HL-60 (cell line): Measurements from ENCODE around the gene BCAP29.

Experiments
- DNase-seq, 2 experiments: peaks; one replicate each; pipeline ENCODE4 v3.0.0-alpha.2; 2010 to 2020; ENCODE audit warnings: low read depth in 1 of 2, low spot score in 1 of 2
- H3K27ac ChIP-seq: fragments of 250-450 bp; sonication (Bioruptor Pico); replicated peaks from 2 replicates; pipeline ENCODE4 v1.5.1; 2020; ENCODE audit warnings: mild to moderate bottlenecking, moderate library complexity
- H3K27me3 ChIP-seq: fragments of 250-450 bp; sonication (Bioruptor Pico); 2 replicates; pipeline ENCODE4 v1.5.1; 2021; ENCODE audit warnings: mild to moderate bottlenecking, moderate library complexity; ENCODE audit not compliant: insufficient read depth, poor library complexity, severe bottlenecking
- H3K4me3 ChIP-seq: replicated peaks from 2 replicates; pipeline ENCODE4 v1.5.1; 2011; ENCODE audit warnings: mild to moderate bottlenecking, control low read depth, low read length; ENCODE audit not compliant: insufficient read depth
- GABPA ChIP-seq: IDR thresholded peaks from 2 replicates; pipeline ENCODE4 v1.6.1; 2012; ENCODE audit warnings: low read depth
- POLR2AphosphoS5 ChIP-seq: IDR thresholded peaks from 2 replicates; pipeline ENCODE4 v1.6.1; 2012; ENCODE audit warnings: low read depth
- SPI1 ChIP-seq: IDR thresholded peaks from 2 replicates; pipeline ENCODE4 v1.6.1; 2012; ENCODE audit warnings: low read depth, mild to moderate bottlenecking, borderline replicate concordance
- TF ChIP-seq, protein P1 (sequence below): IDR thresholded peaks from 2 replicates; pipeline ENCODE4 v1.6.1; 2012; ENCODE audit warnings: low read depth; ENCODE audit not compliant: insufficient replicate concordance
- TF ChIP-seq, protein P2 (sequence below): IDR thresholded peaks from one replicate; pipeline ENCODE4 v1.5.1; 2011; ENCODE audit warnings: low read length, control low read depth, inconsistent platforms; ENCODE audit not compliant: insufficient read depth

BCAP29 gene

DNA sequence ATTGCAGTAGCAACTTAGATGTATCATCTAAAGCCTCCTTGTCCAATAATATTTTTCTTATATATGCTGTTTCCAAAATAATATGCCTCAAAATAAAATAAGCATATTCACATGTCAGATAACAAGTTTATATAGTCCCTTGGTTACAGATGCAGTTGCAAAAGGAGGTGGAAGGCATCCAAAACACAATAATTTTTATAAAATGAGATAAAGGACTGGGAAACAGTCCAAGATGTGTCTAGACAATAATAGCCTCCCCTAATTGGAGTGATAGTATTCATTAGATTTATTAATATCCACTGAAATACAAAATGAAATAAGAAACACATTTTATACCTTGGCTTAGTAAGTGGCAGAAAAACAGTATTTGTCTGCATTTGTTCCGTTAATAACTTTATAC lies 30.3 kb downstream of the BCAP29 start:
- Histone ChIP-seq H3K27me3 (no peaks in the 10 kb centered on the region), H3K4me3 (no peak overlapping the region), H3K27ac (no peak overlapping the region)
- no peak for TF ChIP-seq SPI1
- TF ChIP-seq, protein P1, sequence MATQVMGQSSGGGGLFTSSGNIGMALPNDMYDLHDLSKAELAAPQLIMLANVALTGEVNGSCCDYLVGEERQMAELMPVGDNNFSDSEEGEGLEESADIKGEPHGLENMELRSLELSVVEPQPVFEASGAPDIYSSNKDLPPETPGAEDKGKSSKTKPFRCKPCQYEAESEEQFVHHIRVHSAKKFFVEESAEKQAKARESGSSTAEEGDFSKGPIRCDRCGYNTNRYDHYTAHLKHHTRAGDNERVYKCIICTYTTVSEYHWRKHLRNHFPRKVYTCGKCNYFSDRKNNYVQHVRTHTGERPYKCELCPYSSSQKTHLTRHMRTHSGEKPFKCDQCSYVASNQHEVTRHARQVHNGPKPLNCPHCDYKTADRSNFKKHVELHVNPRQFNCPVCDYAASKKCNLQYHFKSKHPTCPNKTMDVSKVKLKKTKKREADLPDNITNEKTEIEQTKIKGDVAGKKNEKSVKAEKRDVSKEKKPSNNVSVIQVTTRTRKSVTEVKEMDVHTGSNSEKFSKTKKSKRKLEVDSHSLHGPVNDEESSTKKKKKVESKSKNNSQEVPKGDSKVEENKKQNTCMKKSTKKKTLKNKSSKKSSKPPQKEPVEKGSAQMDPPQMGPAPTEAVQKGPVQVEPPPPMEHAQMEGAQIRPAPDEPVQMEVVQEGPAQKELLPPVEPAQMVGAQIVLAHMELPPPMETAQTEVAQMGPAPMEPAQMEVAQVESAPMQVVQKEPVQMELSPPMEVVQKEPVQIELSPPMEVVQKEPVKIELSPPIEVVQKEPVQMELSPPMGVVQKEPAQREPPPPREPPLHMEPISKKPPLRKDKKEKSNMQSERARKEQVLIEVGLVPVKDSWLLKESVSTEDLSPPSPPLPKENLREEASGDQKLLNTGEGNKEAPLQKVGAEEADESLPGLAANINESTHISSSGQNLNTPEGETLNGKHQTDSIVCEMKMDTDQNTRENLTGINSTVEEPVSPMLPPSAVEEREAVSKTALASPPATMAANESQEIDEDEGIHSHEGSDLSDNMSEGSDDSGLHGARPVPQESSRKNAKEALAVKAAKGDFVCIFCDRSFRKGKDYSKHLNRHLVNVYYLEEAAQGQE = no peak
- TF ChIP-seq POLR2AphosphoS5 = no peak
- TF ChIP-seq, protein P2, sequence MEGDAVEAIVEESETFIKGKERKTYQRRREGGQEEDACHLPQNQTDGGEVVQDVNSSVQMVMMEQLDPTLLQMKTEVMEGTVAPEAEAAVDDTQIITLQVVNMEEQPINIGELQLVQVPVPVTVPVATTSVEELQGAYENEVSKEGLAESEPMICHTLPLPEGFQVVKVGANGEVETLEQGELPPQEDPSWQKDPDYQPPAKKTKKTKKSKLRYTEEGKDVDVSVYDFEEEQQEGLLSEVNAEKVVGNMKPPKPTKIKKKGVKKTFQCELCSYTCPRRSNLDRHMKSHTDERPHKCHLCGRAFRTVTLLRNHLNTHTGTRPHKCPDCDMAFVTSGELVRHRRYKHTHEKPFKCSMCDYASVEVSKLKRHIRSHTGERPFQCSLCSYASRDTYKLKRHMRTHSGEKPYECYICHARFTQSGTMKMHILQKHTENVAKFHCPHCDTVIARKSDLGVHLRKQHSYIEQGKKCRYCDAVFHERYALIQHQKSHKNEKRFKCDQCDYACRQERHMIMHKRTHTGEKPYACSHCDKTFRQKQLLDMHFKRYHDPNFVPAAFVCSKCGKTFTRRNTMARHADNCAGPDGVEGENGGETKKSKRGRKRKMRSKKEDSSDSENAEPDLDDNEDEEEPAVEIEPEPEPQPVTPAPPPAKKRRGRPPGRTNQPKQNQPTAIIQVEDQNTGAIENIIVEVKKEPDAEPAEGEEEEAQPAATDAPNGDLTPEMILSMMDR = no peak
- TF ChIP-seq GABPA = no peak
- no peak for DNase-seq

DNA sequence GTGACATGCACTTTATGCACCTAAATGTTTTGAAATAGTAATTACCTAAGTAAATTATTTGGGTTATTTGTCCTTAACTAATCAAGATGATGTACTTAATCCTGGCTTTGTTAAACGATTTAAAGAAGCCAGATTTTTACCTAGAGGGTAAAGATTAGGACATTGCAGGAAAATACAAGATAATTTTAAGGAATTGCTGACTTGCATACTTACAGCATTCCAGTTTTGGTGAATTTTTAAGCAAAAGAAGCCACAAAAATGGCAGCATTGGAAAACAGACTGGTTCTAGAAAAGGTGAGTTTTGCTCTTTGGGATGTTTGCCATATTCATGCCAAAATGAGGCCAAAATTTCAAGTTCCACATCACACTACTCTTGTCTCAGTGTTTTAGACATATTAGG lies 33.4 kb downstream of the BCAP29 start:
- TF ChIP-seq POLR2AphosphoS5 = no peak
- TF ChIP-seq, protein P2 = no peak
- no peaks in the 10 kb centered on the region for H3K27me3 ChIP-seq
- no peak for DNase-seq
- no peak overlapping the region for H3K4me3 ChIP-seq
- H3K27ac ChIP-seq = no peak overlapping the region

DNA sequence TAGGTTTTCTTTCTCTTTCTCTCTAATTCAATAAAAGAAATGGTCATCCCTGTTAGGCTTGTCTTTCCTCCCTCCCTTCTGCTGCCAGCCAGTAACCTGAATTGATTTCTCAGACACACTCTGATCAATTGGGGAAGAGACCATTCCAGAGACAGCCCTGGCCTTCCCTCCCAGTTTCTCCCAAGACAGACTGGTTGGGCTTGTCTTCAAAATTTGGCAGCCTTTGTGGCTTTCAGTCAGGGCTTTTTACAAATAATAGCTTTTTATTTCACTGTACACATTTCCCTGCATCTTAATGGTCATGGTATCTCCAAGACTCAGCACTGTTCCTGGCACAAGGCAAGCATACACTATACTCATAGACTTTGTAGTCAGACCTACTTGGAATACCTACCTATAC lies 33.9 kb downstream of the BCAP29 start:
- Histone ChIP-seq H3K27me3 (no peaks in the 10 kb centered on the region), H3K27ac (no peak overlapping the region), H3K4me3 (no peak overlapping the region)
- TF ChIP-seq POLR2AphosphoS5 (no peak), GABPA (no peak)
- TF ChIP-seq, protein P1 = no peak
- DNase-seq = no peak

DNA sequence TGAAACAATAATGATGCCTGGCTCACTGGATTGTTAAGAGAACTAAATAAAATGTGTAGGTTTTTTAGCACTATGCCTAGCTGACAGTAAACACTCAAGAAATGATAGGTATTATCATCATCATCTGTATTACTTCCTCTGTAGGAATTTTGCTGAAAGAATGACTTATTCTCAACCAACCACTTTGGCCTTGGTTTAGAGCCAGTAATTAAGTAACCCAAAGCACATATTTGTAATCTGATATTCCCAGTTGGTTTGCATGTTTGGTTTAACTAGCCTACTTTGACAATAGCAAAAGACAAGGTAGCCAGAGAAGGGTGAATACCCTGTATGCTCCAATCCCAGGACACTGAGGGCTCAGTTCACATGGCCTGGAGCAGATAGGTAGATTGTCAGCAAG lies 34.4 kb downstream of the BCAP29 start:
- no peak for DNase-seq
- Histone ChIP-seq H3K27ac (no peak overlapping the region), H3K27me3 (no peaks in the 10 kb centered on the region), H3K4me3 (no peak overlapping the region)
- TF ChIP-seq, protein P1 = no peak
- TF ChIP-seq, protein P2 = no peak
- TF ChIP-seq GABPA (no peak), SPI1 (no peak), POLR2AphosphoS5 (no peak)
